DMS153 treated with DMSO at 0.1 percent for 48 hours (cell line): ENCODE results near the gene KDM2B.
A peak's percentile ranks its signal among the peaks of the same experiment; 100 is the strongest.

Experiments used
- DNase-seq: peaks from one replicate; lab custom pipeline; 2025; ENCODE audit not compliant: unreplicated experiment; lab: John Stamatoyannopoulos, UW

The KDM2B gene

GRCh38 chr12:121562488-121562887 lies 18.3 kb downstream of the KDM2B start:
- no peak for DNase-seq

GRCh38 chr12:121561009-121561395 lies 19.8 kb downstream of the KDM2B start:
- no peak for DNase-seq

GRCh38 chr12:121560392-121561008 lies 20.3 kb downstream of the KDM2B start:
- no peak for DNase-seq

GRCh38 chr12:121558956-121559355 lies 21.9 kb downstream of the KDM2B start:
- no peak for DNase-seq

- no peak for DNase-seq
Measured at GRCh38 chr12:121550974-121551634, 29.7 kb downstream of the KDM2B start.

- DNase-seq, result no peak
Measured at GRCh38 chr12:121549075-121549474, 31.7 kb downstream of the KDM2B start.

GRCh38 chr12:121545480-121545879 lies 35.3 kb downstream of the KDM2B start:
- no peak for DNase-seq

- no peak for DNase-seq
Measured at GRCh38 chr12:121543786-121544185, 37.0 kb downstream of the KDM2B start.

- no peak for DNase-seq
Measured at GRCh38 chr12:121539908-121540307, 40.9 kb downstream of the KDM2B start.

GRCh38 chr12:121538699-121539061 lies 42.1 kb downstream of the KDM2B start:
- DNase-seq, result no peak

- DNase-seq, result no peak
Measured at GRCh38 chr12:121537814-121538698, 42.8 kb downstream of the KDM2B start.

GRCh38 chr12:121536899-121537813 lies 43.7 kb downstream of the KDM2B start:
- DNase-seq, result no peak

GRCh38 chr12:121536054-121536898 lies 44.5 kb downstream of the KDM2B start:
- peak; percentile 28 for DNase-seq

- no peak for DNase-seq
Measured at GRCh38 chr12:121535150-121536053, 45.4 kb downstream of the KDM2B start.

- DNase-seq, result no peak
Measured at GRCh38 chr12:121534495-121535148, 46.2 kb downstream of the KDM2B start.

GRCh38 chr12:121533394-121534090 lies 47.3 kb downstream of the KDM2B start:
- DNase-seq, result no peak

GRCh38 chr12:121532503-121533393 lies 48.1 kb downstream of the KDM2B start:
- no peak for DNase-seq
